DND-41 (cell line): Measurements from ENCODE around the gene PRKCA.

Experiments
- CTCF ChIP-seq: IDR thresholded peaks from 2 replicates; pipeline ENCODE4 v1.5.1; 2012; ENCODE audit warnings: borderline replicate concordance, low read length, moderate library complexity, mild to moderate bottlenecking; ENCODE audit not compliant: poor library complexity, severe bottlenecking; ENCODE audit errors: extremely low read depth
- EZH2 ChIP-seq: IDR thresholded peaks from 3 replicates; pipeline ENCODE4 v1.6.1; 2012; ENCODE audit warnings: borderline replicate concordance, low read depth, mild to moderate bottlenecking, moderate library complexity, low read length, inconsistent platforms; ENCODE audit not compliant: severe bottlenecking

DNA sequence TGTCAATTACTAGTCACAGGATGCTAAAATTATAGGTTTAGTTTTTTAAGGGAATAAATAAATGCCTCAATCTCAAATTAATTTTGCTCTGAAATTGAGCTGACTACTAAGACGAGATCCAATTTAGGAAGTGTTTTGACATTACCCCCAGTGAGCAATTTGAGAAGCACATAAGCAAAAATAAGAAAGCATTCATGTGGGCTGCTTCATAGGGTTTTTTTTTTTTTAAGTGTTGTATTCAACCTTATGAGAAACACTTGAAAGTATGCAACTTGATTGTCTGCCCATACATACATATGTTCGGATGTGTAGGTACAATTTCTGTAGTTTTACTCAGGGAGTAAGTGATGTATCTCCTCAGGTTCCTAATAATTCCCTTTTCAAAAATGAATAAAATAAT is 77.6 kb downstream of the PRKCA start:
- TF ChIP-seq CTCF (no peak), EZH2 (no peak)
